Subcutaneous adipose tissue (tissue), 4 donors: ENCODE measurements around the gene DAAM1. TPM values are rescaled to one million over a fixed set of nuclear protein-coding genes. Genes with fewer than 3 reads are reported as not detected.

ENCODE experiments used
- total RNA-seq, 4 donors: library from RNA; depleted of rRNA; stranded (reverse); fragments of >200 nt; gene quantifications; one replicate each; pipeline ENCODE4 v1.1.0, GENCODE V29; 2016
- TF ChIP-seq, protein P1 (sequence below): fragments of 450-650 bp; IDR thresholded peaks from one replicate; pipeline ENCODE4 v1.5.1; 2016; ENCODE audit warnings: low read depth, mild to moderate bottlenecking, control low read depth, antibody characterized with exemption, moderate library complexity

The DAAM1 gene
- total RNA-seq, 4 donors from 2014 or later, result 42.3 to 98.0 (median 59.0) TPM

DNA sequence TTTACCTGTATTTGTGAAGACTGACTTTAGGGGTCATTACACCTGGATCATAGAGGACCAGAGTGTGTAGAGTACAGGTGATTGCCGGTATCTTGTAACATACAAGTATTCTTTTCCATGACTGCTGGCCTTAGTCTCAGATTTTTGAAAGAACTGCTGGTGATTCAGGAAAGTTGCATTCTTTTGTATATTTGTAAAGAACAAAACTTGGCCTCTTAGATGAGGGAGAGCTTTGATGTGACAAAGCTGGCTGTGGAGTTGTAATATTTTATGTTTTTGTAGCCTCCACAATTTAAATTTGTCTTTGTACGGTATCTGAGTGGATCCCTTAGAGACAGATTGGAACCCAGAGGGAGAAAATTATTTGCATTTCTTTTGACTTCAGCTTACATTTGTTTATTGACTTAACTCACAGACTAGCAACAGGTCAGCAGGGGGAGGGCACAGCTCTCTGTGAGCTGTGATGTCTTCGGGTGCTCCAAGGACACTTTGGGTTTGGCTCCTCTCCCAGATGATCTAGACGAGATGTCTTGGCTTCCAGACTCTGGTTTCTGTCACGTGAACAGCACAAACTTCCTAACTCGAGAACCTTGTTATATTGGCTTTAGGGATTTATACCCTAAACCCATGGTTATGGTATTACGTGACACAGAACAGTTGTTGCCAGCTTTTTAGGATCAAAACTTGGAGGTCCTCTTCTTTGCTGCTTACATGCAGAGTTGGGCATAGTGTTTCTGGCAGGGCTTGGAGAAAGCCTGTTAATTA lies 65.9 kb downstream of the DAAM1 start:
- TF ChIP-seq, protein P1, sequence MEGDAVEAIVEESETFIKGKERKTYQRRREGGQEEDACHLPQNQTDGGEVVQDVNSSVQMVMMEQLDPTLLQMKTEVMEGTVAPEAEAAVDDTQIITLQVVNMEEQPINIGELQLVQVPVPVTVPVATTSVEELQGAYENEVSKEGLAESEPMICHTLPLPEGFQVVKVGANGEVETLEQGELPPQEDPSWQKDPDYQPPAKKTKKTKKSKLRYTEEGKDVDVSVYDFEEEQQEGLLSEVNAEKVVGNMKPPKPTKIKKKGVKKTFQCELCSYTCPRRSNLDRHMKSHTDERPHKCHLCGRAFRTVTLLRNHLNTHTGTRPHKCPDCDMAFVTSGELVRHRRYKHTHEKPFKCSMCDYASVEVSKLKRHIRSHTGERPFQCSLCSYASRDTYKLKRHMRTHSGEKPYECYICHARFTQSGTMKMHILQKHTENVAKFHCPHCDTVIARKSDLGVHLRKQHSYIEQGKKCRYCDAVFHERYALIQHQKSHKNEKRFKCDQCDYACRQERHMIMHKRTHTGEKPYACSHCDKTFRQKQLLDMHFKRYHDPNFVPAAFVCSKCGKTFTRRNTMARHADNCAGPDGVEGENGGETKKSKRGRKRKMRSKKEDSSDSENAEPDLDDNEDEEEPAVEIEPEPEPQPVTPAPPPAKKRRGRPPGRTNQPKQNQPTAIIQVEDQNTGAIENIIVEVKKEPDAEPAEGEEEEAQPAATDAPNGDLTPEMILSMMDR, result no peak

DNA sequence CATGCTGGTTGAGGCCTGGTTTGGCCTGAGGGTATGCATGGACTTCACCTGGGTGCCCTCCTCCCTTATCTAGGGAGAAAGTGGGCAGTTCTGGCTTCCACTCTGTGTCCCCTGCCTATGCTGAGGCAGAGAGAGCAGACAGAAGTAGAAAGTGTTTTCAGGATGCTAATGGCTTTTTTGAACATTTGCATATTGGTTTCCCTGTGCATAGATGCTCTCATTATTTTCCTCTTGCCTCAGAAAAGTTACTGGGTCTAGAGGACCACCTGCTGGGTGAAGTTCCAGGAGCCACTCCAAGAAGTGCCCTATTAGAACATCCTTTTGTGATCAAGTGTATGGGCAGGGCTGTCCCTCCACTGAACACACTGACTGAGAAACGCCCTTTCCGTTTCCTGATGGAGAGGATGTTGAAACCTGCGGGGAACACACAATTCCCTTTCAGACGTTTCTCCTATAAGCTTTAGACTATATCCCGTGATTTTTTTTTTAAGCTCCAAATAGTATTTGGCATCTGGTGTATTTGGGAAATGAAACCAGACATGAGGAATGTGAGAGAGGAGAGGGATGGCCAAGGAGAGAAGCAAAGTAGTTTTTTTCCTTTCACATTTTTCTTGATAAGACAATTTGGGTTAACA lies 66.6 kb downstream of the DAAM1 start:
- TF ChIP-seq, protein P1, result no peak

DNA sequence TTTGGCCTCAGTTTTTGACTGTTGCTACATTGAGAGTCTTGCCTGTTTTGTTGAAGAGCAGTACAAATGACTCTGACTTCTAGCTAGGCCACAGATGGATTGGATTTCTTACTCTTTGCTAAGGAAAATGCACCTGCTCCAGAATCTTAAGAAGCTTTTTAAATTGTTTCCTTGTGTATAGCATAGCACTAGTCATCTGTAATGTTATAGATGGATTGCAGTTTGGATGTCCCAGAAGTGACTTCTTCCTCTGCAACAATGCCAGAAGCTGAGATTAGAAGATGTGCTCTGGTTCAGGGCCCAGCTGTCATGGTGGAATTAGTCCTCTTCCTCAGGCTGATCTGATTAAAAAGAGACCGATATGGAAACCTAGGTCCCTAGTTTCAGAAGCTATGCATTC lies 67.9 kb downstream of the DAAM1 start:
- TF ChIP-seq, protein P1, result no peak

DNA sequence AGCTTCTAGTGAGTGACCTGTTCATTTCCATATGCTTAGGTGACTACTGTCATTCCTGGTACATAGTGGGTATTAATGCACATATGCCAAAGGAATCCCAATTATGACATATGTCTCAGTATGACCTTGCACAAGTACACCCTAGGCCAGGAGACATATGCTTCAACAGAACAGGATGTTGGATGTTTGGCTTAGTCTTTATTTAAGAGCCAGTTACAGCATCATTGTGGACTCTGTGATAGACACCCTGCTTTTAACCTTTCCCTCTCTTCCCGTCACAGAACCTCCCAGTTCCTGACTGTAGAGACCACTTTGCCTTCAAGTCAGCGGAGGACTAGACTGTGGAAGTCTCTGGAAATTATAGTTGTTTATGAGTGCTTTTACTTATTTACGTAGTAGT lies 72.9 kb downstream of the DAAM1 start:
- TF ChIP-seq, protein P1, result no peak

DNA sequence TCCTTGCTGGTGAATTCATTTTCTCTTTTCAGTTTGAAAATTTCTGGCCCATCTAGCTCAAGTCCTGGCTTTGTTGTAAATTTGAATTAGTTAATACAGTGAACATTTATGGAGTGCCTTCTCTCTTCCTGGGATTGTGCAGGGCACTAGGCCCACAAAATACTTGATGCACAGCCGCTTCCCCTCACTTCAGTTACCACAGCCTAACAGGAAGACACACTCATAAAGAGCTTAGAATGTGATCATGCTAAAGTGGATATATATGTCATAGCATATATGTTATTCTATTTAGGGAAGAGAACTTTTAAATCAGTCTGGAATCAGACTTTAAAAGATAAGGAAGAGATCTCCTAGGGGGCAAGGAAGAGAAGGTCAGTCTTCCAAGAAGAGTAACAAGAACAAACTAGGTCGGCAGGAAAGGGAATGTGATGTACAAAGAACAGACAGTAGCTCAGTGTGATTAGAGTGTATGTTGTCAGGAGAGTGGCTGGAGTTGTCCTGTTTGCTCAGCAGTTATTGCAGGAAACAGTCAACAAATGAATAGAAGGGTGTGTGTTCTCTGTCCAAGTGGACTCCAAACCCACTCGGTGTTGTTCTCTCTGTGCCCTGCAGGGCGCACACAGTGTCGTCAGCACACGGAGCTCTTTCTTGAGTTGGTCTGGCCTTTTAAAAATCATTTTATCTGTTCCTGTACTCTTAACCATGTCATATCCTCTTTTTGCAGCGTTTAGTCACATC lies 74.4 kb downstream of the DAAM1 start:
- TF ChIP-seq, protein P1, result no peak

DNA sequence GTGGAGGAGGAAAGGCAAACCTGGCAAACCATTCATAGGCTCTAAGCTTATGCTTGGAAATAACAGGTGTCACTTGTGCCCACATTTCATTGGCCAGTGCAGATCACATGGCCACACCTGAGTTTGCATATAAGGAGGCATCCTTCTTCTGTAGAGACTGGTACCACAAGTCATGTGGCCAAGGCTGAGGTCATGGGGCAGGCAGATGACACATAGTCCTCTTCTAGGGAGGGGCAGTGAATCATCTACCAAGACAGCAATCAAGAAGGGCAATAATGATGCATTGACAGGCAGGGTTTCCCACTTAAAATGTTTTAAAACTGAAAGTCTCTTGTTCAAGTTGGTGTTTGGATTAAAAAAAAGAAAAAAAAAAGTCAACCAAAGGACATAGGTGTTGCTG lies 77.3 kb downstream of the DAAM1 start:
- TF ChIP-seq, protein P1, result no peak

DNA sequence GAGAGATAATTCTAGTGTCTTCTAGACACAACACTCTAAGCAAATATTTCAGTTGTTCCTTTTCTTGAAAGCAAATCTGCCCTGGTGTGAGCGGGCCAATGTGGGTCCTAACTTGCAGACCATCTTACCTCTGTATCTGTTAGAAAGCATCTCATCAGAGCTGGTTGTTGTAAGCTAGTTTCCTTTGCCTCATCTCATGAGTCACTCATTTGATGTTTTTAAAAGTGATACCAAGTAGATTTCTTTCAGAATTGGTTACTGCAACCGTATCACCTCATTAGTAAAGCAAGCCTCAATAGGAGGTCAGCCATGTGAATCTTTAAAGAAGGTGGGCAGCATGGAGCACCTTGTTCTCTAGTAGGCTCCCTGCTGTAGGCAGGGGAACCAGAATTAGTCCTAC lies 78.6 kb downstream of the DAAM1 start:
- TF ChIP-seq, protein P1, result no peak
